K562 (cell line): ENCODE results near the gene PRDX4. TPM values are rescaled to one million over a fixed set of nuclear protein-coding genes. Genes with fewer than 3 reads are reported as not detected.

Experiments used
- ATAC-seq: fragments of 200-7000 bp; cut with Tn5 transposase; 3 replicates; pipeline ENCODE4 v1.9.1; 2020; ENCODE audit warnings: moderate library complexity
- BruUV-seq: library from RNA; stranded (reverse); fragments of 400-500 nt; replicated peaks from 2 replicates; lab custom pipeline; 2021; lab: Mats Ljungman, UMichigan
- CTCF ChIA-PET: fragments of 300-600 bp; formaldehyde crosslinking; extraction: SDS; loops from one replicate; lab custom pipeline; 2021; ENCODE audit warnings: low intra/inter-chr PET ratio; lab: Yijun Ruan, JAX
- POLR2A ChIA-PET: fragments of 300-600, 350-650 bp; sonication (Branson Sonifier 250); formaldehyde crosslinking; extraction: SDS; loops from one replicate; lab custom pipeline; 2021; ENCODE audit warnings: antibody characterized with exemption, inconsistent platforms; lab: Yijun Ruan, JAX
- DNase-seq, 4 experiments: peaks; one replicate each; pipeline versions ENCODE4 v3.0.0 to v3.0.0-alpha.2; 2011 to 2018; ENCODE audit warnings: low spot score in 3 of 4, mixed read lengths in 3 of 4; ENCODE audit errors: extremely low read depth in 1 of 4
- FAIRE-seq: peaks from 2 replicates; lab custom pipeline; 2011; peaks lifted over from hg19 to GRCh38; lab: Jason Lieb, UNC
- H2AFZ ChIP-seq: 2 replicates; pipeline ENCODE4 v1.6.0; 2011; ENCODE audit warnings: low read depth, low read length, control low read depth, inconsistent platforms
- H3K27ac ChIP-seq: fragments of 200-600 bp; 3 replicates; pipeline ENCODE4 v1.8.0; 2011; ENCODE audit warnings: low read depth, mild to moderate bottlenecking, control low read depth, inconsistent platforms, low read length, moderate library complexity, mixed read lengths; ENCODE audit errors: extremely low read depth
- H3K27me3 ChIP-seq, 2 experiments: fragments of 300-600 bp in 1 of 2; 2 replicates in 1 of 2; 3 replicates in 1 of 2; pipeline versions ENCODE4 v1.6.0 to v1.8.0; 2011; ENCODE audit warnings: inconsistent platforms in 2 of 2, low read length in 2 of 2, mild to moderate bottlenecking in 1 of 2, mixed read lengths in 1 of 2, moderate library complexity in 1 of 2; ENCODE audit not compliant: control insufficient read depth in 2 of 2, insufficient read depth in 2 of 2
- H3K36me3 ChIP-seq: fragments of 300-600 bp; 3 replicates; pipeline ENCODE4 v1.8.0; 2011; ENCODE audit warnings: mild to moderate bottlenecking, low read length, inconsistent platforms; ENCODE audit not compliant: control insufficient read depth, insufficient read depth
- H3K4me1 ChIP-seq, 2 experiments: fragments of 200-600 bp in 1 of 2; replicated peaks in 1 of 2; 2 replicates in 1 of 2; 3 replicates in 1 of 2; pipeline versions ENCODE4 v1.5.1 to v1.8.0; 2011; ENCODE audit warnings: inconsistent platforms in 2 of 2, low read length in 2 of 2, mild to moderate bottlenecking in 1 of 2, mixed read lengths in 1 of 2, moderate library complexity in 1 of 2; ENCODE audit not compliant: control insufficient read depth in 2 of 2, insufficient read depth in 2 of 2
- H3K4me2 ChIP-seq: 2 replicates; pipeline ENCODE4 v1.6.1; 2011; ENCODE audit warnings: low read length, control low read depth, inconsistent platforms, mixed read lengths; ENCODE audit not compliant: insufficient read depth
- H3K4me3 ChIP-seq: fragments of 200-600 bp; sonication (generic), shearing (Covaris generic); 2 replicates; pipeline ENCODE4 v1.5.1; 2016; ENCODE audit warnings: control low read depth, inconsistent platforms
- H3K79me2 ChIP-seq: fragments of 200-600 bp; 3 replicates; pipeline ENCODE4 v1.8.0; 2011; ENCODE audit warnings: low read length, inconsistent platforms; ENCODE audit not compliant: control insufficient read depth, insufficient read depth
- H3K9ac ChIP-seq, 2 experiments: 2 replicates each; pipeline versions ENCODE4 v1.6.0 to v1.6.1; 2011; ENCODE audit warnings: low read depth in 2 of 2, low read length in 2 of 2, control low read depth in 1 of 2, inconsistent platforms in 1 of 2, mild to moderate bottlenecking in 1 of 2, mixed read lengths in 1 of 2; ENCODE audit not compliant: insufficient read depth in 1 of 2
- H3K9me1 ChIP-seq: one replicate; pipeline ENCODE4 v1.6.0; 2011; ENCODE audit warnings: inconsistent platforms, mild to moderate bottlenecking, low read length, moderate library complexity; ENCODE audit not compliant: control insufficient read depth, insufficient read depth
- H3K9me3 ChIP-seq: replicated peaks from 2 replicates; pipeline ENCODE4 v1.5.1; 2011; ENCODE audit warnings: low read depth, low read length, inconsistent platforms; ENCODE audit not compliant: control insufficient read depth, insufficient read depth
- H4K20me1 ChIP-seq: replicated peaks from 2 replicates; pipeline ENCODE4 v1.6.1; 2011; ENCODE audit warnings: low read length, inconsistent platforms, mixed read lengths; ENCODE audit not compliant: control insufficient read depth, insufficient read depth
- BRD4 ChIP-seq: fragments of 200-600 bp; sonication (generic); IDR thresholded peaks from 2 replicates; pipeline ENCODE4 v1.6.1; 2017; ENCODE audit warnings: inconsistent platforms
- KLF13 ChIP-seq: fragments of 450-650 bp; IDR thresholded peaks from 2 replicates; pipeline ENCODE4 v1.6.1; 2016; ENCODE audit warnings: missing genetic modification characterization, low read depth, mild to moderate bottlenecking, missing compliant biosample characterization, moderate library complexity, borderline replicate concordance
- LEF1 ChIP-seq: fragments of 450-650 bp; IDR thresholded peaks from 2 replicates; pipeline ENCODE4 v1.6.1; 2016; ENCODE audit warnings: mild to moderate bottlenecking
- SIN3B ChIP-seq: fragments of 450-650 bp; IDR thresholded peaks from 2 replicates; pipeline ENCODE4 v1.6.1; 2017; ENCODE audit warnings: low read depth, mild to moderate bottlenecking, moderate library complexity
- WGBS: fragments of 100-300 bp; shearing (Covaris generic); methylation state at CpG from one replicate; pipeline ENCODE4 v1.1.6; 2016; ENCODE audit warnings: low coverage, mixed read lengths; ENCODE audit not compliant: insufficient coverage; ENCODE audit errors: missing lambda C conversion rate; 5-methylcytosine and 5-hydroxymethylcytosine counted together
- in situ Hi-C: fragments of 300-500 bp; cut with MboI; formaldehyde crosslinking; loops from 4 replicates; pipeline ENCODE4 v1.15.0; 2018; ENCODE audit warnings: inconsistent platforms, mixed read lengths
- intact Hi-C: fragments of 100-400 bp; cut with micrococcal nuclease; formaldehyde crosslinking; loops from 2 replicates; pipeline ENCODE4 v1.14.2; 2022
- polyA plus RNA-seq, 8 experiments: library from polyadenylated mRNA; depleted of rRNA in 4 of 8; stranded (reverse) in 5 of 8; unstranded in 3 of 8; fragments of >200 nt; fragmentation: Nextera tagmentation in 2 of 8; fragmentation: Illumina TruSeq in 1 of 8; extraction: Ambion mirVana in 2 of 8; extraction: Trizol in 1 of 8; gene quantifications; 2 replicates each; pipeline versions ENCODE4 v1.2.1 to v1.2.3, GENCODE V29; 2011 to 2014; ENCODE audit warnings: inconsistent platforms in 1 of 8, missing spikeins in 1 of 8
- total RNA-seq, 7 experiments: library from RNA; depleted of rRNA in 6 of 7; stranded (reverse); fragments of >200 nt in 6 of 7; fragmentation: Illumina TruSeq in 2 of 7; extraction: Trizol in 2 of 7; gene quantifications; 2 replicates each; pipeline versions ENCODE4 v1.2.1 to v1.2.3, GENCODE V29; 2011 to 2021; ENCODE audit warnings: low replicate concordance in 1 of 7
- TF ChIP-seq, protein P1 (sequence below), 2 experiments: fragments of 450-650 bp in 1 of 2; sonication (generic) in 1 of 2; formaldehyde crosslinking; conservative IDR thresholded peaks; 2 replicates each; pipeline versions ENCODE4 v1.4.0 to v1.8.1; 2020 to 2022; ENCODE audit warnings: mild to moderate bottlenecking in 1 of 2, missing genetic modification reagents in 1 of 2
- TF ChIP-seq, protein P2 (sequence below): fragments of 450-650 bp; formaldehyde crosslinking; IDR thresholded peaks from 2 replicates; pipeline ENCODE4 v1.4.0; 2022; ENCODE audit warnings: mild to moderate bottlenecking, moderate library complexity

The PRDX4 gene
- total and polyA plus RNA-seq, 9 of the 15 experiments (the other 6 are each of a cell fraction or from before 2014, with no cell fraction given): 28.6 to 253 (median 153) TPM

DNA sequence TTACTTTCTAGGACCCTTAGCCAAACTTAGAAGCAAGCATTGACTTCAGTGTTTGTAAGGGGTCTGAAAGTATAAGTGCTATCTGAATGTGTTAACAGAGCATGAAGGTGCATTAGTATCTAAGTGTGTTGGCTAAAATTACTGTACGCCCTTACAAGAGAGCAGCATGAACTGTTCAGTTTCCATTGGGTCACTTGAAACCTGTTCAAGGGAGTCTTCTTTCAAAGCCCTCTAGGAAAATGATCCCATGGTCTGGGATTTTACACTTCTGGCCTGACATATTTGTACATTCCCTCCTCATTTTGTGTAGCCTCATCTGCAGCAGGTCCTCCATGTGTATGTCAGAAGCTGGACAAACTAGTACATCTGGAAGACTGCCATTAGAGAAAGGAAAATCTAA is 3.2 kb downstream of the PRDX4 start:
- H3K4me2 ChIP-seq: no peak overlapping the region
- H3K4me3 ChIP-seq: no peak overlapping the region
- H3K9me1 ChIP-seq: no peaks in the 10 kb centered on the region
- H3K36me3 ChIP-seq: peaks cover 49% of the 10 kb centered on the region
- no TSS peak for BruUV-seq
- no peak overlapping the region for H2AFZ ChIP-seq
- POLR2A ChIA-PET: no interaction called here
- FAIRE-seq (no peak), ATAC-seq (no peak), DNase-seq (no peak)
- peaks cover 6 to 18% of the 10 kb centered on the region in 2 experiments; a peak in 4 of 5 replicates for H3K4me1 ChIP-seq
- no peaks in the 10 kb centered on the region for H3K27me3 ChIP-seq
- 100% methylated on average over 1 of the region's 1 CpG for WGBS
- intact Hi-C loops (no loop called here), in situ Hi-C loops (no loop called here)
- no peaks in the 10 kb centered on the region for H4K20me1 ChIP-seq
- CTCF ChIA-PET: no interaction called here
- peaks cover 37% of the 10 kb centered on the region for H3K79me2 ChIP-seq
- H3K9me3 ChIP-seq: no peaks in the 10 kb centered on the region
- H3K27ac ChIP-seq: no peak overlapping the region
- H3K9ac ChIP-seq: no peak overlapping the region
- TF ChIP-seq SIN3B (no peak), LEF1 (no peak), BRD4 (no peak), KLF13 (tag) (no peak)
- TF ChIP-seq, protein P1, sequence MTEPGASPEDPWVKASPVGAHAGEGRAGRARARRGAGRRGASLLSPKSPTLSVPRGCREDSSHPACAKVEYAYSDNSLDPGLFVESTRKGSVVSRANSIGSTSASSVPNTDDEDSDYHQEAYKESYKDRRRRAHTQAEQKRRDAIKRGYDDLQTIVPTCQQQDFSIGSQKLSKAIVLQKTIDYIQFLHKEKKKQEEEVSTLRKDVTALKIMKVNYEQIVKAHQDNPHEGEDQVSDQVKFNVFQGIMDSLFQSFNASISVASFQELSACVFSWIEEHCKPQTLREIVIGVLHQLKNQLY (CRISPR knock-in tag; conservative IDR thresholded peaks at IDR 0.05): no peak
- TF ChIP-seq, protein P2, sequence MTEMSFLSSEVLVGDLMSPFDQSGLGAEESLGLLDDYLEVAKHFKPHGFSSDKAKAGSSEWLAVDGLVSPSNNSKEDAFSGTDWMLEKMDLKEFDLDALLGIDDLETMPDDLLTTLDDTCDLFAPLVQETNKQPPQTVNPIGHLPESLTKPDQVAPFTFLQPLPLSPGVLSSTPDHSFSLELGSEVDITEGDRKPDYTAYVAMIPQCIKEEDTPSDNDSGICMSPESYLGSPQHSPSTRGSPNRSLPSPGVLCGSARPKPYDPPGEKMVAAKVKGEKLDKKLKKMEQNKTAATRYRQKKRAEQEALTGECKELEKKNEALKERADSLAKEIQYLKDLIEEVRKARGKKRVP (CRISPR knock-in tag): no peak
- TF ChIP-seq, all 486 proteins: peak for 0
